Spinal cord (tissue), 10 donors: ENCODE results near the gene REEP1. TPM values are rescaled to one million over a fixed set of nuclear protein-coding genes. Genes with fewer than 3 reads are reported as not detected.
A peak's percentile ranks its signal among the peaks of the same experiment; 100 is the strongest.
"Not testable (repeated sequence)": the region's sequence is repeated elsewhere in the genome, so short reads cannot be mapped to it uniquely, and the experiment has no call there.

Experiments used
- DNase-seq, 6 donors: peaks; one replicate each; pipeline versions ENCODE4 v3.0.0 to v3.0.0-alpha.2; 2013 to 2015; ENCODE audit warnings: low spot score in 6 of 6, low read depth in 4 of 6
- H3K27ac ChIP-seq: one replicate; pipeline ENCODE4 v1.5.1; 2013; ENCODE audit warnings: low read depth, low read length, control low read depth
- H3K27me3 ChIP-seq: one replicate; pipeline ENCODE4 v1.6.1; 2013; ENCODE audit warnings: low read length; ENCODE audit not compliant: control insufficient read depth, insufficient read depth
- H3K36me3 ChIP-seq: one replicate; pipeline ENCODE4 v1.6.1; 2013; ENCODE audit warnings: low read length; ENCODE audit not compliant: control insufficient read depth, insufficient read depth
- H3K4me1 ChIP-seq: one replicate; pipeline ENCODE4 v1.6.1; 2013; ENCODE audit warnings: low read length; ENCODE audit not compliant: control insufficient read depth, insufficient read depth
- H3K4me3 ChIP-seq: one replicate; pipeline ENCODE4 v1.5.1; 2013; ENCODE audit warnings: low read depth, low read length, control low read depth
- H3K9me3 ChIP-seq: one replicate; pipeline ENCODE4 v1.6.1; 2013; ENCODE audit warnings: low read length; ENCODE audit not compliant: control insufficient read depth, insufficient read depth
- WGBS: methylation state at CpG from one replicate; pipeline ENCODE4 v1.1.5; 2013; ENCODE audit warnings: missing lambda C conversion rate; ENCODE audit not compliant: insufficient coverage; 5-methylcytosine and 5-hydroxymethylcytosine counted together
- polyA plus RNA-seq, 2 donors: library from polyadenylated mRNA; unstranded; fragments of 120-200 nt; gene quantifications; one replicate each; pipeline ENCODE4 v1.2.1, GENCODE V29; 2013; ENCODE audit not compliant: insufficient read length in 2 of 2
- total RNA-seq, 2 donors: library from RNA; depleted of rRNA in 1 of 2; stranded (reverse); fragments of 120-200 nt in 1 of 2; fragments of >200 nt in 1 of 2; gene quantifications; one replicate each; pipeline versions ENCODE4 v1.2.3 to v1.2.4, GENCODE V29; 2013 to 2014
- donor health status: healthy.

Gene REEP1
- total and polyA plus RNA-seq, 4 donors, result 61.9 to 123 (median 114) TPM

DNA sequence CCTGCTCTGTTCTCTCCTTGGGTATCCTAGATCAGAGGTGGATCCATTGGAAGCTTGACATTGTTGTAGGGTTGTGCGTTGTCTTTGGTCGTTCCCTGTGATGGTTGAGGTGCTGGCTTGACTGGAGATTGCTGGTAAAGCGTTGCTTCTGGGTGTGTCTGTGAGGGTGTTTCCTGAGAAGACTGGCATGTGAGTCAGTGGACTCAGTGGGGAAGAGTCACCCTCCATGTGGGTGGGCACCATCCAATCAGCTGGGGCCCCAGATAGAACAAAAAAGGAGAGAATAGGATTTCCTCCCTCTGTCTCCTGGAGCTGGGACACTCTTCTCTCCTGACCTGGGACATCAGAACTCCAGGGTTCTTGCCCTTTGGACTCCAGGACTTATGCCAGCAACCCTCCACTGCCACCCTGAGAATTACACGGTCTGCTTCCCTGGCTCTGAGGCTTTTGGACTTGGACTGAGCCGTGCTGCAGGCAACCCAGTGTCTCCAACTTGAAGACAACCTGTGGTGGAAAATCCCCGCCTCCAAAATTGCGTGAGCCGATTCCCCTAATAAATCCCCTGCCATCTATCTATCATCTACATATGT is 14.8 kb upstream of the REEP1 start:
- Histone ChIP-seq H3K27me3 (no peaks in the 10 kb centered on the region), H3K27ac (no peak overlapping the region), H3K9me3 (no peaks in the 10 kb centered on the region), H3K36me3 (no peaks in the 10 kb centered on the region), H3K4me1 (no peaks in the 10 kb centered on the region), H3K4me3 (no peak overlapping the region)
- whole genome bisulfite sequencing, result 86% methylated on average over 5 of the region's 8 CpGs
- no peak for DNase-seq

DNA sequence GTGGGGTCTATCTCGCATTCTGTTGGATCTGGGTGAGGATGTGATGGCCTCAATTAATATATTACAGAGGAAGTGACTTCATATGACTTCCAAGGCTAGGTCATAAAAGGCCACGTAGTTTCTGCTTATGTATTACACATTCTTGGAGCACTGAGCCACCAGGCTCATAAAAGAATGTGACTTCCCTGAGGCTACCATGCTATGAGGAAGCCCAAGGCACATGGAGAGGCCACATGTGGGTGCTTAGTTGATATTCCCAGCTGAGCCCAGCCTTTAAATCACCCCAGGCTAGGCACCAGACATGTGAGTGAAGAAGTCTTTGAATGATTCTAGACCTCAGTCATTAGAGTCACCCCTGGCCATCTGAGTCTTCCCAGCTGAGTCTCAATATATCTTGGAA is 13.3 kb upstream of the REEP1 start:
- no peak overlapping the region for H3K4me3 ChIP-seq
- no peaks in the 10 kb centered on the region for H3K4me1 ChIP-seq
- no peak for DNase-seq
- H3K9me3 ChIP-seq, result no peaks in the 10 kb centered on the region
- no peak overlapping the region for H3K27ac ChIP-seq
- no peaks in the 10 kb centered on the region for H3K36me3 ChIP-seq
- no peaks in the 10 kb centered on the region for H3K27me3 ChIP-seq
- 90% methylated on average over 1 of the region's 2 CpGs for WGBS

DNA sequence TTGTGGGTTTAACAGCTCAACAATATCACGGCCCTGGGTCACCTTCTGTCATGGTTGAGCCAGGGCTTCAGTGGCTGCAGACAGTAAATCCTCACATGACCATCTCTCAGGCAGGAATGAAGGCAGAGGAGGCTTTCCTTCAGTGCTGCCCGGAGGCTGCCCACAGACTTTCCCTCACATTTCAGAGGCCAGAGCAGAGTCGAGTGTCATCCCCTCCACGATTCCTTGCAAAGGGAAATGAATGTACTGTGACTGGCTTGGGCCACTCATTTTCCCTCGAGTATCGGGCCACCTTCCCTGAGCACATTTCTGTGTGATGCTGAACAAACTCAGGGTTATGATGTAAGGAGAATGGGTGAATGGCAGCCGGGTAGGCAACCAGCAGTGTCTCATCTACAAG is 10.0 kb upstream of the REEP1 start:
- H3K36me3 ChIP-seq, result no peaks in the 10 kb centered on the region
- H3K9me3 ChIP-seq, result no peaks in the 10 kb centered on the region
- H3K4me1 ChIP-seq, result no peaks in the 10 kb centered on the region
- H3K27me3 ChIP-seq, result no peaks in the 10 kb centered on the region
- H3K27ac ChIP-seq, result no peak overlapping the region
- 78% methylated on average over 5 of the region's 7 CpGs for WGBS
- H3K4me3 ChIP-seq, result no peak overlapping the region
- DNase-seq, result no peak

DNA sequence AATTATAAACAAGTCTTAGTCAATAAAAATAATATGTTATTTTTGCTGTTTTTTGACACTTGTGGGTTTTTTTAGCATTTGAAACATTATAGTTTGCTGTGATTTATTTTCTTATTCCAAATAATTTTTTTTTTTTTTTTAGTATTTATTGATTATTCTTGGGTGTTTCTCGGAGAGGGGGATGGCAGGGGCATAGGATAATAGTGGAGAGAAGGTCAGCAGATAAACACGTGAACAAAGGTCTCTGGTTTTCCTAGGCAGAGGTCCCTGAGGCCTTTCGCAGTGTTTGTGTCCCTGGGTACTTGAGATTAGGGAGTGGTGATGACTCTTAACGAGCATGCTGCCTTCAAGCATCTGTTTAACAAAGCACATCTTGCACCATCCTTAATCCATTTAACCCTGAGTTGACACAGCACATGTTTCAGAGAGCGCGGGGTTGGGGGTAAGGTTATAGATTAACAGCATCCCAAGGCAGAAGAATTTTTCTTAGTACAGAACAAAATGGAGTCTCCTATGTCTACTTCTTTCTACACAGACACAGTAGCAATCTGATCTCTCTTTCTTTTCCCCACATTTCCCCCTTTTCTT is 8.5 kb upstream of the REEP1 start:
- not testable (repeated sequence) for H3K27ac ChIP-seq, H3K4me1 ChIP-seq, H3K36me3 ChIP-seq, H3K9me3 ChIP-seq, H3K4me3 ChIP-seq, DNase-seq, H3K27me3 ChIP-seq
- WGBS, result no CpG with 5 or more reads among the region's 6 CpGs

DNA sequence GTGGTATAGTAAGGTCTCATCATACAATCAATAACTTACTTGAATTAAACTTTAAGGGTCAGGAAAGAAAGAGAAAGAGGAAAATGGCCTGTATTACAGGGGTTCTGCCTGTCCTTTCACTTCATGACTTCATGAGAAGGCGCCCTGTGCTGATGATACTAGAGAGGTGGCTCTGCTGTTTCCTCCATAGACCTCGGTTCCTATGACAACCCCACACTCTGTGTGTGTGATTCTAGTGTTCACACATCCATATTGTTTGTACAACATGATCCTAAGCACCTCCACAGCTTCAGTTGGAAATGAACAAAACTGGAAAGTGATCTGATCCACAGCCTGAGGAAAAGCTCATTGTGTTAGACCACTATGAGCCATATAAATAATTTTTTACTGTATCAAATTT is 7.0 kb upstream of the REEP1 start:
- Histone ChIP-seq H3K4me3 (no peak overlapping the region), H3K27ac (no peak overlapping the region), H3K9me3 (peaks cover 3% of the 10 kb centered on the region), H3K27me3 (peaks cover 3% of the 10 kb centered on the region), H3K36me3 (no peaks in the 10 kb centered on the region), H3K4me1 (no peaks in the 10 kb centered on the region)
- no CpG with 5 or more reads among the region's 2 CpGs for WGBS
- no peak for DNase-seq

DNA sequence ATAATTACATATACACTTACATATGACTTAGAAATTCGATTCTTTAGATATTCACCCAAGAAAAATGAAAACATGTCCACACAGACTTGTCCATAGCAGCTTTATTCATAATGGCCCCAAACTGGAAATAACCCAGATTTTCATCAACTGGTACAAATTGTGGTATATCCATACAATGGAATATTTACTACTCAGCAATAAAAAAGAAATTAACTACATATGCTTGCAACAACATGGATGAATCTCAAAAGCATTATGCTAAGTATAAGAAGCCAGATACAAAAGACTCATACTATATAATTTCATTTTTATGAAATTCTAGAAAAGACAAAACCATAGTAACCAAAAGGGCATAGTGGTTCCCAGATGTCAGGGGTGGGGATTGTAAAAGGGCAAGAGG is 5.1 kb upstream of the REEP1 start:
- H3K4me3 ChIP-seq, result no peak overlapping the region
- WGBS, result no CpG with 5 or more reads among the region's 1 CpG
- H3K27me3 ChIP-seq, result peaks cover 5% of the 10 kb centered on the region
- H3K4me1 ChIP-seq, result no peaks in the 10 kb centered on the region
- peaks cover 3% of the 10 kb centered on the region for H3K9me3 ChIP-seq
- H3K36me3 ChIP-seq, result no peaks in the 10 kb centered on the region
- no peak overlapping the region for H3K27ac ChIP-seq
- DNase-seq, result no peak

DNA sequence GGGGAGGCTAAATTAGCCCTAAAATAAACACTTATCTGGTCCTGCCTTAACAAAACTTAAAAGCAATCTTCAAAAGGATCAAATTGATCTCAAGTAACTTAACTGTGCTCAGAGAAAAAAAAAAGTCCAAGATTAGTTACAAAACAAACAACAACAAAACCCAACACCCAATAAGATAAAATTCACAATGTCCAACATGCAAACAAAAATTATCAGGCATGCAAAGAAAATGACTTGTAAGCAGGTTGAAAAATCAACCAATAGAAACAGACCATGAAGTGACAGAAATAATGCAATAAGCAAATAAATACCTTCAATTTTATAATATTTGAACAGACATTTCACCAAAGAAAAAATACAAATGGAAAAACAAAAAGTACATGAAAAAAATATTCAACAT is 4.0 kb upstream of the REEP1 start:
- no peak overlapping the region for H3K4me3 ChIP-seq
- H3K4me1 ChIP-seq, result peaks cover 5% of the 10 kb centered on the region
- H3K27me3 ChIP-seq, result peaks cover 5% of the 10 kb centered on the region
- no peak overlapping the region for H3K27ac ChIP-seq
- no peaks in the 10 kb centered on the region for H3K36me3 ChIP-seq
- H3K9me3 ChIP-seq, result peaks cover 3% of the 10 kb centered on the region
- DNase-seq, result no peak

DNA sequence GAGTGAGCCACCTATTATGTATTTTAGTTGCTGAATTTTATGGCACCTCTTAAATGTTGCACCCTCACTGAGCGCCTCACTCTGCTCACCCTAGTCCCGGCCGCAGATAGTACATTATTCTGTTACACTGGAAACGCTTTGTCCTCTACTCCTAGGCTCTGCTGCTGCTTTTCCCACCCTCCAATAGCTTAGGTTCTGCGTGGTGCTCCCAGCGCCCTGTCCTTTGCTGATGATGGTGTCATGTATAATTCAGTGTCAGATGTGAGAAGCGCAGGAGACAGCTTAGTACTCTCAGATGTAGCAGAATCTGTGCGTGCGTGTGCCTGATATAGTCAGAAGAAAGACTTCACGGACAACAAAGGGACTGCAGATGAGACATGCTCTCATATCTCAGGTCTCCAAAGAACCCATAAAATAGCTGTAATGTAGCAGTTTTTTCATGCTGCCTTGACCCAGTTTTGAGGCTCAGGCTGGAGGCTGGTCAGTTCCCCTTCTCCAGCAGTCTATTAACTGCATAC is 1.4 kb upstream of the REEP1 start:
- no peak overlapping the region for H3K27ac ChIP-seq
- H3K36me3 ChIP-seq, result no peaks in the 10 kb centered on the region
- peak in 1 of 6 donors; percentile 37 for DNase-seq
- no peak overlapping the region for H3K4me3 ChIP-seq
- peaks cover 3% of the 10 kb centered on the region for H3K9me3 ChIP-seq
- WGBS, result 49% methylated on average over 5 of the region's 10 CpGs
- H3K4me1 ChIP-seq, result peaks cover 18% of the 10 kb centered on the region
- H3K27me3 ChIP-seq, result peaks cover 5% of the 10 kb centered on the region

DNA sequence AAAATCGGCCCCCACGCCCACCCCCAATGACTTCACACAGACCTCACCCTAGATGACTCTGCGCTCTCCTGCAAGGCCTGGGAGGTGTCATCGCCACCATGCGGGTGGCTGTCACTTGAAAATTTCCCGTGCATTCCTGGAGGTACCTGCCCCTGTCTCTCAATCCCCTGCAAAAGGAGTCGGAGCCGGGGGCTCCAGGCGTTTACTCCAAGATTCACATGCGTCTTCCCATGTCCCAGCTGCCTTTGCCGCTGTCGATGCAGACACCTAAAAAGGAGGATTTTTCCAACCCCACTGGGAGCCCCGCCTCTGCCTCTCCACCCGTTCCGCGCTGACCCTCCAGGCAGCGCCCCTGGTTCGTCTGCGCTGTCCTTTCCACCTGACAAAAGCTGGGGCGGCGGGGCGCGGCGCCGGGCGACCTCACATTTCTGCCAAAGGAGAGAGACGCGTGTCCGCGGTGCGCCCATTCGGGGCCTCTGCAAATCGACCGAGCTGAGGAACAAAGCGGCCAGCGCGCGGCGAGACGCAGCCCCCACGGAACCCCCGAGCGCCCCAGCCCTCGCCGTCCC is 667 bp downstream of the REEP1 start:
- peak overlapping the region; percentile 64 for H3K4me3 ChIP-seq
- under 1% methylated on average over 45 of the region's 45 CpGs for whole genome bisulfite sequencing
- H3K9me3 ChIP-seq, result peaks cover 3% of the 10 kb centered on the region
- H3K27ac ChIP-seq, result no peak overlapping the region
- peaks cover 21% of the 10 kb centered on the region for H3K4me1 ChIP-seq
- H3K36me3 ChIP-seq, result no peaks in the 10 kb centered on the region
- peak in 3 of 6 donors; percentile 12 to 80 (median 71) for DNase-seq
- H3K27me3 ChIP-seq, result peaks cover 5% of the 10 kb centered on the region
